Stimulated activated CD4-positive, alpha-beta T cell treated with anti-CD3 and anti-CD28 coated beads, Interleukin-4, amount 100 ng/mL, for 1 hour (primary cell): ENCODE results near the gene TOP2B.

Experiments used
- DNase-seq: peaks from one replicate; pipeline ENCODE4 v3.0.0-alpha.2; 2020

The TOP2B gene

GRCh38 chr3:25610779-25611178, 53.9 kb downstream of the TOP2B start:
- no peak for DNase-seq

DNA sequence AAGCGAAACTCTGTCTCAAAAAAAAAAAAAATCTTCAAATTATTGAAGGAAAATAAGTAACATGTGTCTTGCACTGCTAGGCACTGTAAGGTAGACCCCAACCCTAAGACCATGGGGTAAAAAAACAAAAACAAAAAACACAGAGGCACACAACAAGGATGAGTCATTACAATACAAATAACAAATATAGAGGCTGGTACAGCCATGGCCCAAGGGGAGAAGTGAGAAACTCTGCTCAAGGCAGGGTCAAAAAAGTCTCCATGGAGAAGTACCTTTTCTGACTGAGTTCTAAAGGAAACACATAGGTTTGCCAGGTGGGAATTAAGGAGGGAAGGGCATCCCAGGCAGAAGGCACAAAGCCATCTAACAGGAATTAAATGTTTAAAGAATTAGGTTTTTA, 54.5 kb downstream of the TOP2B start:
- DNase-seq: no peak

- no peak for DNase-seq
These were observed 60.5 kb downstream of the TOP2B start for GRCh38 chr3:25604107-25604805.

GRCh38 chr3:25603703-25604102, 61.0 kb downstream of the TOP2B start:
- no peak for DNase-seq

- no peak for DNase-seq
These were observed 67.1 kb downstream of the TOP2B start for GRCh38 chr3:25597535-25598101.

GRCh38 chr3:25594007-25594502, 70.7 kb downstream of the TOP2B start:
- DNase-seq: no peak

- no peak for DNase-seq
These were observed 71.7 kb downstream of the TOP2B start for GRCh38 chr3:25593001-25593400.

DNA sequence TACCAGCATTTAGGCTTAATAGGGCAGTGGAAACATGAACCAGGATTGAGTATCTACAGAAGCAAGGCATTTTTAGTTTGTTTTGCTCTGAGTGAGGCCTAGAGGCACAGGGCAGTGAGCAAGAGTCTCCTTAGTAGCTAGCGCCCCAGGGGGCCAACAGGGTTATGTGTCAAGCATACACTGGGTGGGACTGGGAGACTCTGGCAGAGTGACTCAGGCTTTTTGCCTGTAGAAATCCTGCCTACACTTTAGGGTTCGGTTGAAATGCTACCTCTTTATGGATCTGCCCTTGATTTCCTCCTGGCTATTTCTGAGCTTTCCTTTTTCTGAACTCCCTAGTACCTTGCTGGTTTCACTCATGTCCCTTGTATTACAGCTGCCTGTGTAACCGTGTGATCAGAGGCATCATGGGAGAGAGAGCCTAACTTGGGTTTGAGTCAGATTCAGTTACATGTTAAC, 72.2 kb downstream of the TOP2B start:
- no peak for DNase-seq

GRCh38 chr3:25589783-25590258, 74.9 kb downstream of the TOP2B start:
- no peak for DNase-seq

GRCh38 chr3:25589104-25589782, 75.5 kb downstream of the TOP2B start:
- no peak for DNase-seq

GRCh38 chr3:25588441-25589103, 76.1 kb downstream of the TOP2B start:
- DNase-seq: no peak

GRCh38 chr3:25587975-25588374, 76.7 kb downstream of the TOP2B start:
- no peak for DNase-seq

DNA sequence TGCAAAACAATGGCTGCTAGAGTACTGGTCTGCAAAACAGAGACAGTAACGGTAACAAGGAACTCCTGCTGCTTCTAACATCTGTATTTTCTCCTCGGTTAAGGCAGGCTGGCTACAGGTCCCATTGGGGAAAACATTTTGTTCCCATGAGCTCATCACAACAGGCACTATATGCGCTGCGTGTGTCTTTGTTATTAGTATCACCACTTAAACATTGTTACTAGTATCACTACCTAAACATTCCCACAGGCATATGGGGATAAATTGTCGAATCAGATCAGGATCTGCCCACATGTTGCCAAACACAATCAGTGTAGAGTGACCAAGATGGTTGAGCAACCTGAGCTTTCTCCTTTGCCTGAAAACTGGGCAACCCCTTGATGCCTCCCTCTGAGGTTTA, 77.2 kb downstream of the TOP2B start:
- no peak for DNase-seq

DNA sequence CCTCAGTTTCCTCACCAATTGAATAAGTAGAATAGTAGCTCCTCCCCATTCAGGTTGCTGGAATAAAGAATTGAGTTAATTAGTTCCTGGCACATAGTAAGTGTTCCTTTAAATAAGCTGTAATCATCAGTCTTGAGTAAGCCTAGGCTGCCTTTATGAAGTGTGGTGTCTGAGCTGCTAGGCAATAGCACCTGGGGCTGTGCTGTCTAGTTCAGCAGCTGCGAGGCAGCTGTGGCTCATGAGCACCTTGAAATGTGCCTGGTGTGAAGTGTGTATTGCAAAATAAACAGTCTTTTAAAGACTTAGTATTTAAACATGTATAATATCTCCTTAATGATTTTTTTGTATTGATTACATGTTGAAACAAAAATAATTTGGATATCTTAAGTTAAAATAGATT, 77.6 kb downstream of the TOP2B start:
- no peak for DNase-seq

DNA sequence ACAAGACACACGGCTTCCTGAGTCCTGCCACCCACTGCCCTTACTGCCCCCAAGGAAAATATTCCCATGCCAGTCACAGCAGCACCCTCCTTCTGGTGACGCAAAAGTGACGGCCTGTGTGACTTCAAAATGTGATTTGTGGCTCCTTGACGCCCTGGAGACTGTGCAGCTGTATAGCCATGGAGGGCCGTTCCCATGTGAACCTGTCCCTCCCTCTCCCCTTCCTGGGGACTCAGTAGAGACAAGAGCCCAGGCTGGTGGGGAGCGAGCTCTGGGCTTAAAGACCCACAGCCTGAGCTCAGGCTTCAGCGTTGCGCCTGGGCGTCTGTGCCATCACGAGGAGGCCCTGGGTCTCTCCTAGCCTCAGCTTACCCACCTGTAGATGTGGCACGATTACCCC, 78.2 kb downstream of the TOP2B start:
- no peak for DNase-seq

DNA sequence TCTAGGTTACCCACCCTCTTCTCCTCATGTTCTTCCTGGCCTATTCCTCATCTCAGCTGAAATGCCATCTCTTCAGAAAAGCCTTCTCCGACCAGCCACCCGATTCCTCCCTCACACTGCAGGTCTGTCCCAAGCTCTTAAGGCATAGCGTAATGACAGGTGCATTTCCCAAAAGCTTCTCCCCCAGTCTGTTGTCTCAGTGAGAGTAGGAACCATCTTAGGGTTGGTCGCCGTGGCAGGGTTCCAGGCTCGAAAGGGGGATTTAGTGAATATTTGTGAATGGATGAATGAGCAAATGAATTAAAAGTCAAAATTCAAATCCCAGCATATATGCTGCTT, 78.6 kb downstream of the TOP2B start:
- no peak for DNase-seq

GRCh38 chr3:25585361-25586166, 79.1 kb downstream of the TOP2B start:
- no peak for DNase-seq

GRCh38 chr3:25584011-25584789, 80.5 kb downstream of the TOP2B start:
- DNase-seq: no peak

DNA sequence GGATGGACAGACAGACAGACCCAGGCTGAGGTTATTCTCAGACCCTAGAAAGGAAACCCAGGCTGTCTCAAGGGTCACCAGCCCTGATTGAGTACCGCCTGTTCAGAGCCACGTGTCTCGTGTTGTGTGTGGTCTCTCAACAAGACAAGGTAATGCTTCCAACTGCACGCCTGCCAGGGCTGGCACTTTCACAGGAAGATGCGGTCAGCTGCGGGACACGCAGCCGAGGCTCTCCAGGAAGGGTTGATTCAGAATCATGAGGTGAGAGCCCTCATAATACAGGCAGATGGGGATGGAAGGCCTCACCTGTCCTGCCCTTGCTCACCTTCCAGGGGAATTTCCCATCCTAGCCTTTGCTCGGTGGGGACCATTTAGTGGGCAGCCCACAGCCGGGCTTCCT, 81.4 kb downstream of the TOP2B start:
- DNase-seq: no peak

- no peak for DNase-seq
These were observed 82.5 kb downstream of the TOP2B start for GRCh38 chr3:25582242-25582641.

DNA sequence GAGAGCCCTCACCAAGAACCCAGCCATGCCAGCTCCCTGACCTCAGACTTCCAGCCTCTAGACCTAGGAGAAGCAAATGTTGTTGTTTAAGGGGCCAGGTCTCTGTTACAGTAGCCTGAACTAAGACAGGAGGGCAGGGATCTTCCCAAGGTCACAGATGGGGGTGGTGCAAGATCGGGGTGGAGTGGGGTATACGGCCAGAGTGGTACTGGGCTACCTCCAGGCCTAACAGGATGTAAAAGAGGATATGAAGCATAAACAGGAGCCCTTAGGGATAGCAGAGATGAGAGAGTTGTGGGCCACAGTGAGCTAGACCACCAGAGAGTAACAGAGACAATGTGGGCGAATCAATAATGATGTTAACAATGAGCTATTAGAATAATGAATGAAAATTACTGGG, 82.9 kb downstream of the TOP2B start:
- no peak for DNase-seq

DNA sequence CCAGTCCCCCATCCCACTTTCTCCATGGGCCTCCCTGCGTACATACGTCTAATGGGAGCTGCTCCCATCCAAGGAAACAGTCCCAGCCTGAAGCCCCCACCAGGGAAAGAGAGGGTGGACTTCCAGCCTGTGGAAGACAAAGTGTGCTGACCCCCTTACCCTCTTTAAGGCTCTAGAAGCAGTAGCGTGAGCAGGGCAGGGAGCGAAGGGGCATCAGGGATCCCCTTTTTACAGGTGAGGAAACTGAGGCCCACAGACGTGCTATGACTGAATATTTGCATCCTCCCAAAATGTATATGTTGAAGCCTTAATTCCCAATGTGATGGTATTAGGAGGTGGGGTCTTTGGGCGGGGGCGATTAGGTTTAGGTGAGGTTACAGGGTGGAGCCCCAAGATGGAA, 83.4 kb downstream of the TOP2B start:
- DNase-seq: no peak
